B cell (primary cell): ENCODE results near the gene PLD4.
"Not testable (repeated sequence)": the region's sequence is repeated elsewhere in the genome, so short reads cannot be mapped to it uniquely, and the experiment has no call there.

Experiments used
- CTCF ChIP-seq: fragments of 200-600 bp; IDR thresholded peaks from one replicate; pipeline ENCODE4 v1.8.0; 2022; ENCODE audit warnings: antibody characterized with exemption, mild to moderate bottlenecking
- EZH2 ChIP-seq: IDR thresholded peaks from 2 replicates; pipeline ENCODE4 v1.6.1; 2012; ENCODE audit warnings: borderline replicate concordance, low read depth, mild to moderate bottlenecking, moderate library complexity, low read length; ENCODE audit not compliant: insufficient read depth, poor library complexity, severe bottlenecking

DNA sequence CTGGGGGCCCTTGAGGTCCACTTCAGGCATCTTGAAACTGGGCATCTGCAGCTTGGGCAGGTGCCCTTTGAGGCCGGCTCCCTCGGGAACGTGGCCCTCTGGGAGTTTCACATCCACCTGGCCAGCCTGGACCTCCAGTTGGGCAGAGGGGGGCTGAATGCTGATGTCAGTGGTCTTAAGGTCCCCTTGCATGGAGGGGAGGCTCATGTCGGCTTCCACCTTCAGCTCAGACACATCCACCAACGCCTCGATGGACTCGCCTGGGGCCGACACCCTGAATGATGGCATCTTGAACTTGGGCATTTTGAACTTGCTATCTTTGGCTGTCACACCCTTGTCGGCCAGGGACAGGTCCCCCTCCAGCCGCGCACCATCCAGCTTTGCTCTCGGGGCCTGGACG, 22.5 kb downstream of the PLD4 start:
- TF ChIP-seq CTCF, EZH2: not testable (repeated sequence)
